Neural crest cell (in vitro differentiated cells): Measurements from ENCODE around the gene RNF130. TPM values are rescaled to one million over a fixed set of nuclear protein-coding genes. Genes with fewer than 3 reads are reported as not detected.

Experiments used
- DNase-seq: peaks from one replicate; pipeline ENCODE4 v3.0.0; 2021; ENCODE audit warnings: low read depth, mixed read lengths, low spot score
- H3K27ac Mint-ChIP-seq: one replicate; pipeline ENCODE4 v1.8.0; 2021; ENCODE audit warnings: mild to moderate bottlenecking, mixed read lengths; ENCODE audit not compliant: unreplicated experiment
- H3K27me3 Mint-ChIP-seq: 2 replicates; pipeline ENCODE4 v1.8.0; 2021; ENCODE audit warnings: low read depth, mild to moderate bottlenecking, mixed read lengths
- H3K36me3 Mint-ChIP-seq: 2 replicates; pipeline ENCODE4 v1.8.0; 2021; ENCODE audit warnings: low read depth, mild to moderate bottlenecking, mixed read lengths
- H3K4me1 Mint-ChIP-seq: 2 replicates; pipeline ENCODE4 v1.8.0; 2021; ENCODE audit warnings: mixed read lengths
- H3K4me3 Mint-ChIP-seq: one replicate; pipeline ENCODE4 v1.8.0; 2021; ENCODE audit warnings: mild to moderate bottlenecking, mixed read lengths
- H3K9me3 Mint-ChIP-seq: 2 replicates; pipeline ENCODE4 v1.8.0; 2021; ENCODE audit warnings: mixed read lengths
- total RNA-seq: library from RNA; stranded (reverse); gene quantifications from 2 replicates; pipeline ENCODE4 v1.2.1, GENCODE V29; 2021
- TF ChIP-seq, protein P1 (sequence below): fragments of 200-600 bp; sonication (generic); conservative IDR thresholded peaks from 2 replicates; pipeline ENCODE4 v1.5.0; 2021; ENCODE audit warnings: antibody characterized with exemption, mild to moderate bottlenecking

Gene RNF130
- total RNA-seq, 1 donor from 2014 or later = 113 TPM

DNA sequence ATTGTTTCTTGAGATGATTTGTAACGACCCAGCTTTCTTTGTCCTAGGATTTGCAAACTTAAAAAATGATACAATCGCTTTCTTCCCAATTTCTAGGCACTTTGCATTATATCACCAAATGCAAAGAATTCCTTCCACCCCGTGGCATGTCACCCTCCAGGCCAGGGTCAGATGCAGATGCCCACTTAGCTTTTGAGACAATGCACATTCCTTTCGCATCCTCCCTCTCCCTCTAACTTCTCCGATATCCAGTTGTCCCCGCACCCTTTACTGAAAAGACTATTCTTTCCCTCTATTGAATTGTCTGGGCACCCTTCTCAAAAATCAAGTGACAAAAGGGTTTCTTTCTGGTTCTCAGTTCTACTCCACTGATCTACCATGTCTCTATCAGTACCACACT is 17.3 kb downstream of the RNF130 start:
- TF ChIP-seq, protein P1, sequence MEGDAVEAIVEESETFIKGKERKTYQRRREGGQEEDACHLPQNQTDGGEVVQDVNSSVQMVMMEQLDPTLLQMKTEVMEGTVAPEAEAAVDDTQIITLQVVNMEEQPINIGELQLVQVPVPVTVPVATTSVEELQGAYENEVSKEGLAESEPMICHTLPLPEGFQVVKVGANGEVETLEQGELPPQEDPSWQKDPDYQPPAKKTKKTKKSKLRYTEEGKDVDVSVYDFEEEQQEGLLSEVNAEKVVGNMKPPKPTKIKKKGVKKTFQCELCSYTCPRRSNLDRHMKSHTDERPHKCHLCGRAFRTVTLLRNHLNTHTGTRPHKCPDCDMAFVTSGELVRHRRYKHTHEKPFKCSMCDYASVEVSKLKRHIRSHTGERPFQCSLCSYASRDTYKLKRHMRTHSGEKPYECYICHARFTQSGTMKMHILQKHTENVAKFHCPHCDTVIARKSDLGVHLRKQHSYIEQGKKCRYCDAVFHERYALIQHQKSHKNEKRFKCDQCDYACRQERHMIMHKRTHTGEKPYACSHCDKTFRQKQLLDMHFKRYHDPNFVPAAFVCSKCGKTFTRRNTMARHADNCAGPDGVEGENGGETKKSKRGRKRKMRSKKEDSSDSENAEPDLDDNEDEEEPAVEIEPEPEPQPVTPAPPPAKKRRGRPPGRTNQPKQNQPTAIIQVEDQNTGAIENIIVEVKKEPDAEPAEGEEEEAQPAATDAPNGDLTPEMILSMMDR = no peak
- Mint-ChIP-seq H3K27ac (no peak overlapping the region), H3K4me1 (peaks cover 75% of the 10 kb centered on the region), H3K4me3 (peak overlapping the region; percentile 7), H3K9me3 (no peaks in the 10 kb centered on the region), H3K36me3 (peaks cover 8% of the 10 kb centered on the region), H3K27me3 (no peaks in the 10 kb centered on the region)
- DNase-seq = no peak

GRCh38 chr5:180053061-180053602 is 18.4 kb downstream of the RNF130 start:
- no peak for DNase-seq

GRCh38 chr5:180052211-180052818 is 19.2 kb downstream of the RNF130 start:
- Mint-ChIP-seq H3K27ac (no peak overlapping the region), H3K27me3 (no peaks in the 10 kb centered on the region), H3K36me3 (peaks cover 8% of the 10 kb centered on the region), H3K4me3 (no peak overlapping the region), H3K4me1 (peaks cover 76% of the 10 kb centered on the region), H3K9me3 (peaks cover 3% of the 10 kb centered on the region)
- DNase-seq = no peak
- TF ChIP-seq, protein P1 = no peak

More at GRCh38 chr5:180053061-180053602, 18.4 kb downstream of the RNF130 start:
- Mint-ChIP-seq H3K27ac (no peak overlapping the region), H3K4me1 (peaks cover 78% of the 10 kb centered on the region), H3K9me3 (no peaks in the 10 kb centered on the region), H3K27me3 (no peaks in the 10 kb centered on the region), H3K36me3 (peaks cover 8% of the 10 kb centered on the region), H3K4me3 (no peak overlapping the region)
- TF ChIP-seq, protein P1 = no peak

GRCh38 chr5:180050121-180050940 is 21.2 kb downstream of the RNF130 start:
- TF ChIP-seq, protein P1 = no peak
- no peaks in the 10 kb centered on the region for H3K27me3 Mint-ChIP-seq
- no peak for DNase-seq
- no peak overlapping the region for H3K27ac Mint-ChIP-seq
- H3K4me3 Mint-ChIP-seq = no peak overlapping the region
- peaks cover 6% of the 10 kb centered on the region for H3K9me3 Mint-ChIP-seq
- peaks cover 18% of the 10 kb centered on the region for H3K36me3 Mint-ChIP-seq
- peaks cover 60% of the 10 kb centered on the region for H3K4me1 Mint-ChIP-seq

DNA sequence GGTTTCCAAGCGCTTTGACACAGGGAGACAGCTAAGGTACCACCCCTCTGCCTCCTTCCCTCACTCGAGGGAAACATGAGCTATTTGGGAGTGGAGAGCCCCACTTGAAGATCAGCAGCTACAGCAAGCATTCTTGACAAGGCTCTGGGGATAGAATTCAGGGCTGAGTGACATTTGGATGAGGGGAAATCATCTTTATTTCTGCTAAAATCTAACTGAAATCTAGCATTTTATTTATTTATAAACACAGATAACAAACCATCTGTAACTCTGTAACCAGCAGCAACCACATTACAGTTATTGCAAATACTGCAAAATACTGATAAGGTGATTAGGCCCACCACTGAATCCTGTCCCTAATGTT is 22.4 kb downstream of the RNF130 start:
- DNase-seq = no peak
- Mint-ChIP-seq H3K27me3 (no peaks in the 10 kb centered on the region), H3K4me3 (no peak overlapping the region), H3K27ac (no peak overlapping the region), H3K36me3 (peaks cover 24% of the 10 kb centered on the region), H3K4me1 (peaks cover 51% of the 10 kb centered on the region), H3K9me3 (peaks cover 6% of the 10 kb centered on the region)
- TF ChIP-seq, protein P1 = no peak
